ENCODE measurements around the gene SFR1.

Gene SFR1

GRCh38 chr10:104085801-104086400 is 36.1 kb upstream of the SFR1 start, which contains the start of gene COL17A1:
COL17A1 (minus strand) TSS chr10:104085880; CDS start chr10:104080673, 5,207 bp downstream.
- no peaks in the 10 kb centered on the region for H3K4me1 ChIP-seq (ENCODE audit: control insufficient read depth in 5 of 5, insufficient read depth in 5 of 5, low read length in 5 of 5)
- H3K9me3 ChIP-seq (ENCODE audit: control insufficient read depth in 5 of 5, low read length in 5 of 5) = no peaks in the 10 kb centered on the region
- no peak within 1 kb of the TSS for H3K27ac ChIP-seq (ENCODE audit: low read depth, low read length)
- no peaks in the 10 kb centered on the region for H3K36me3 ChIP-seq (ENCODE audit: control insufficient read depth in 5 of 5, insufficient read depth in 5 of 5, low read length in 5 of 5)
- no peak within 1 kb of the TSS for H3K4me3 ChIP-seq (ENCODE audit: low read depth in 1 of 5, low read length in 5 of 5)
- H3K9ac ChIP-seq (ENCODE audit: low read length in 5 of 5) = no peak within 1 kb of the TSS
- H3K27me3 ChIP-seq (ENCODE audit: control insufficient read depth in 5 of 5, insufficient read depth in 4 of 5, low read length in 5 of 5) = peaks cover 0 to 2% (median 0%) of the 10 kb centered on the region in 5 donors

DNA sequence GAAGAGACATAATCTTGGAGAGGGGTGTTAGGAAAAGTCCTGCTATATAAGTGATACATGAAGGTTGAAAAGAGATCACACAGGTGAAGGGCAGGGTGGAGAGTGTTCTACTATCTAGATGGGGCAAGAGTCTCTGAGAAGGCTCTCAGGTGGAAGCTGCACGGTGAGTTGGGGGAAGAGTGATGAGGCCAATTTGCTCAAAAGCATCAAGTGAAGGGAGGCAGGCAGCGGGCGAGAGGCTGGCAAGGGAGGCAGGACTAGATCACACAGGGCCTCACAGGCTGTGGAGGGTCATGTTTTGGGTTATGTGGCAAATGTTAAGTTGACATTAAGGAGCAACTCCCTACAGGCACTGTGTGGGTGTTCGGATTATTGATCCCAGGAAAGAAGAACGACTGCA is 33.7 kb upstream of the SFR1 start:
- Histone ChIP-seq H3K27me3 (ENCODE audit: control insufficient read depth in 5 of 5, insufficient read depth in 4 of 5, low read length in 5 of 5) (no peaks in the 10 kb centered on the region), H3K27ac (ENCODE audit: low read depth, low read length) (no peak overlapping the region), H3K36me3 (ENCODE audit: control insufficient read depth in 5 of 5, insufficient read depth in 5 of 5, low read length in 5 of 5) (no peaks in the 10 kb centered on the region), H3K4me3 (ENCODE audit: low read depth in 1 of 5, low read length in 5 of 5) (no peak overlapping the region), H3K9me3 (ENCODE audit: control insufficient read depth in 5 of 5, low read length in 5 of 5) (no peaks in the 10 kb centered on the region), H3K4me1 (ENCODE audit: control insufficient read depth in 5 of 5, insufficient read depth in 5 of 5, low read length in 5 of 5) (no peaks in the 10 kb centered on the region), H3K9ac (ENCODE audit: low read length in 5 of 5) (no peak overlapping the region)

DNA sequence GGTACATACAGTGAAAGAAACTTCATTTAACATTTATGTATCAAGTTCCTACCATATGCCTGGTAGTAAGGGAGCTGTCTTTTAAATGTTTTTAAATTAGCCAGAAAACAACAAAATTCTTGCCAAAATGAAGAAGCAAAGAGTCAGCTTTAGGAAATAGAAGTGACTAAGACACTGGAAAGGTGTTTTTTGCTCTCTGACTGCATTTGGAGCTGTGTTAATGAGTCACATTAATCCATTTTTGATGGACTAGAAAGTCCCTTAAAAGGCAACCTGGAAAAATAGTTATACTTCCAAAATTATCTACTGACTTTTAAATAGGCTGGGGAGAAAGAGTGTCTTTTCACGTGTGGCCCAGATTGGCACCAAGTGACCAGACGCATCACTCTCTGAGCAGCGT is 32.4 kb upstream of the SFR1 start:
- no peaks in the 10 kb centered on the region for H3K36me3 ChIP-seq (ENCODE audit: control insufficient read depth in 5 of 5, insufficient read depth in 5 of 5, low read length in 5 of 5)
- H3K27ac ChIP-seq (ENCODE audit: low read depth, low read length) = no peak overlapping the region
- no peaks in the 10 kb centered on the region for H3K4me1 ChIP-seq (ENCODE audit: control insufficient read depth in 5 of 5, insufficient read depth in 5 of 5, low read length in 5 of 5)
- H3K9me3 ChIP-seq (ENCODE audit: control insufficient read depth in 5 of 5, low read length in 5 of 5) = peaks cover 0 to 2% (median 0%) of the 10 kb centered on the region in 5 donors
- H3K27me3 ChIP-seq (ENCODE audit: control insufficient read depth in 5 of 5, insufficient read depth in 4 of 5, low read length in 5 of 5) = no peaks in the 10 kb centered on the region
- H3K9ac ChIP-seq (ENCODE audit: low read length in 5 of 5) = no peak overlapping the region
- H3K4me3 ChIP-seq (ENCODE audit: low read depth in 1 of 5, low read length in 5 of 5) = no peak overlapping the region

GRCh38 chr10:104090611-104091010 is 31.4 kb upstream of the SFR1 start:
- Histone ChIP-seq H3K27me3 (ENCODE audit: control insufficient read depth in 5 of 5, insufficient read depth in 4 of 5, low read length in 5 of 5) (no peaks in the 10 kb centered on the region), H3K36me3 (ENCODE audit: control insufficient read depth in 5 of 5, insufficient read depth in 5 of 5, low read length in 5 of 5) (no peaks in the 10 kb centered on the region), H3K4me3 (ENCODE audit: low read depth in 1 of 5, low read length in 5 of 5) (no peak overlapping the region), H3K9me3 (ENCODE audit: control insufficient read depth in 5 of 5, low read length in 5 of 5) (peaks cover 0 to 2% (median 0%) of the 10 kb centered on the region in 5 donors), H3K4me1 (ENCODE audit: control insufficient read depth in 5 of 5, insufficient read depth in 5 of 5, low read length in 5 of 5) (no peaks in the 10 kb centered on the region), H3K9ac (ENCODE audit: low read length in 5 of 5) (no peak overlapping the region), H3K27ac (ENCODE audit: low read depth, low read length) (no peak overlapping the region)

- H3K36me3 ChIP-seq (ENCODE audit: control insufficient read depth in 5 of 5, insufficient read depth in 5 of 5, low read length in 5 of 5) = no peaks in the 10 kb centered on the region
- H3K9ac ChIP-seq (ENCODE audit: low read length in 5 of 5) = no peak overlapping the region
- no peaks in the 10 kb centered on the region for H3K27me3 ChIP-seq (ENCODE audit: control insufficient read depth in 5 of 5, insufficient read depth in 4 of 5, low read length in 5 of 5)
- peaks cover 0 to 8% (median 0%) of the 10 kb centered on the region in 5 donors for H3K9me3 ChIP-seq (ENCODE audit: control insufficient read depth in 5 of 5, low read length in 5 of 5)
- H3K27ac ChIP-seq (ENCODE audit: low read depth, low read length) = no peak overlapping the region
- H3K4me1 ChIP-seq (ENCODE audit: control insufficient read depth in 5 of 5, insufficient read depth in 5 of 5, low read length in 5 of 5) = no peaks in the 10 kb centered on the region
- no peak overlapping the region for H3K4me3 ChIP-seq (ENCODE audit: low read depth in 1 of 5, low read length in 5 of 5)
Measured at GRCh38 chr10:104092749-104093148, 29.2 kb upstream of the SFR1 start.

DNA sequence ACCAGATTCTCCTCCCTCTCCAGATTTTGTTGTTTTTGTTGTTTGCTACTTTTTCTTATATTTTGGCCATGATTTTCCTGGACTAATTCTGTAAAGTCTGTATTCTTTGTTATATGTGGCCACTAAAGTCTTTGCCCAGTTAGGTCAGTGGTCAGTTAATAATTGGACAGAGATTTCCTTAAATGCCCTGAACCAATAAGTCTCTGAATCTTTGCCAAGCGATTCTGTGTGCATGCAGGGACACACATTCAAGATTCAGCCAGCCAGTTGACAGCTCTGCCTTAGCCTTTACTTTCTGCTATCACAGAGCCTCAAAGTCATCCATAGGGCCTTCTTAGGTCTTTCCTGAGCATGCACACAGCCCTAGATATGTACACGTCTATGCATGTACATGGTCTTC is 25.3 kb upstream of the SFR1 start:
- Histone ChIP-seq H3K9me3 (ENCODE audit: control insufficient read depth in 5 of 5, low read length in 5 of 5) (peaks cover 0 to 8% (median 0%) of the 10 kb centered on the region in 5 donors), H3K27me3 (ENCODE audit: control insufficient read depth in 5 of 5, insufficient read depth in 4 of 5, low read length in 5 of 5) (no peaks in the 10 kb centered on the region), H3K4me1 (ENCODE audit: control insufficient read depth in 5 of 5, insufficient read depth in 5 of 5, low read length in 5 of 5) (no peaks in the 10 kb centered on the region), H3K36me3 (ENCODE audit: control insufficient read depth in 5 of 5, insufficient read depth in 5 of 5, low read length in 5 of 5) (no peaks in the 10 kb centered on the region), H3K9ac (ENCODE audit: low read length in 5 of 5) (no peak overlapping the region), H3K4me3 (ENCODE audit: low read depth in 1 of 5, low read length in 5 of 5) (no peak overlapping the region), H3K27ac (ENCODE audit: low read depth, low read length) (no peak overlapping the region)

DNA sequence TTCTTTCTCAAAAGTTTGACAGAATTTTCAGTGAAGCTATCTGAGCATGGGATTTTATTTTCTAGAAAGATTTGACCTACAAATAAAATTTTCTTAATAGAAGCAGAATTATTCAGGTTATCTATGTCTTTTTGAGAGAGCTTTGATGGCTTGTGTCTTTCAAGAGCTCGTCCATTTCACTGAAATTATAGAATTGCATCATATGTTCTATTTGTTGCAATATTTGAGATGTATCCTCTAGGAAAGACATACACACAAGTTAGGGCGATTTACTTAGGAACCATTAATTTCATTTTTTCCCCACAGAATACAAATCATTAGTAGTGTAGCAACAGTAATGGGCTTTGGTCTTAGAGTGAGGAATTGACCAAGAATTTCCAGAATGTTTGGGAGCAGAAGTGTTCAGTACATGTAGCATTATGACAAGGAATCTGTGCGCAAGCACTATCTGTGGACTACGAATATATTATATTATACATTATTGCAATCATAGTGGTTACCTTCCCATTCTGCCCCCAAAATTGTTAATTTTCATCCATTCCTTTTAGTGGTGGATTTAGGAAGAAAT is 23.5 kb upstream of the SFR1 start:
- no peaks in the 10 kb centered on the region for H3K4me1 ChIP-seq (ENCODE audit: control insufficient read depth in 5 of 5, insufficient read depth in 5 of 5, low read length in 5 of 5)
- H3K27me3 ChIP-seq (ENCODE audit: control insufficient read depth in 5 of 5, insufficient read depth in 4 of 5, low read length in 5 of 5) = no peaks in the 10 kb centered on the region
- H3K9ac ChIP-seq (ENCODE audit: low read length in 5 of 5) = no peak overlapping the region
- H3K9me3 ChIP-seq (ENCODE audit: control insufficient read depth in 5 of 5, low read length in 5 of 5) = peaks cover 0 to 8% (median 0%) of the 10 kb centered on the region in 5 donors
- H3K4me3 ChIP-seq (ENCODE audit: low read depth in 1 of 5, low read length in 5 of 5) = no peak overlapping the region
- no peak overlapping the region for H3K27ac ChIP-seq (ENCODE audit: low read depth, low read length)
- H3K36me3 ChIP-seq (ENCODE audit: control insufficient read depth in 5 of 5, insufficient read depth in 5 of 5, low read length in 5 of 5) = no peaks in the 10 kb centered on the region

DNA sequence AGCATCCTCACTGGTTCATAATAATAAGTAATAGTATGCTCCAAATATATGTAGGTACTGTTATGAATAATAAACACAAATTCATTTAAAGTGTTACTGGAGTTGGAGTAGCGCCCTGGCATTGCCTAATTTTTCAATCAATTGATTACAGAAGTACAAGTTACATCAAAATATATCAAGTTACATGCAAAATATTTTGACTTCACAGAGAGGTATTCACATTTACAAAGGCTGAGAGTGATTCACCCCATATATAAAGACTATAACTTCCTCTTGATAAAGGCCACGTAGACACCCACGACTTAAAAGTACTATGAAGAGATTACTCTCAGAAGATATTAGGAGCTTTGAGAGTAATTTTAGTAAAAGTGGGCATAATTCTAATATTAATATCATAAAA is 22.7 kb upstream of the SFR1 start:
- Histone ChIP-seq H3K9me3 (ENCODE audit: control insufficient read depth in 5 of 5, low read length in 5 of 5) (peaks cover 0 to 8% (median 0%) of the 10 kb centered on the region in 5 donors), H3K9ac (ENCODE audit: low read length in 5 of 5) (no peak overlapping the region), H3K4me3 (ENCODE audit: low read depth in 1 of 5, low read length in 5 of 5) (no peak overlapping the region), H3K27me3 (ENCODE audit: control insufficient read depth in 5 of 5, insufficient read depth in 4 of 5, low read length in 5 of 5) (no peaks in the 10 kb centered on the region), H3K27ac (ENCODE audit: low read depth, low read length) (no peak overlapping the region), H3K36me3 (ENCODE audit: control insufficient read depth in 5 of 5, insufficient read depth in 5 of 5, low read length in 5 of 5) (no peaks in the 10 kb centered on the region), H3K4me1 (ENCODE audit: control insufficient read depth in 5 of 5, insufficient read depth in 5 of 5, low read length in 5 of 5) (no peaks in the 10 kb centered on the region)

- peaks cover 0 to 8% (median 0%) of the 10 kb centered on the region in 5 donors for H3K9me3 ChIP-seq (ENCODE audit: control insufficient read depth in 5 of 5, low read length in 5 of 5)
- no peak overlapping the region for H3K27ac ChIP-seq (ENCODE audit: low read depth, low read length)
- no peaks in the 10 kb centered on the region for H3K36me3 ChIP-seq (ENCODE audit: control insufficient read depth in 5 of 5, insufficient read depth in 5 of 5, low read length in 5 of 5)
- H3K4me3 ChIP-seq (ENCODE audit: low read depth in 1 of 5, low read length in 5 of 5) = no peak overlapping the region
- no peak overlapping the region for H3K9ac ChIP-seq (ENCODE audit: low read length in 5 of 5)
- H3K4me1 ChIP-seq (ENCODE audit: control insufficient read depth in 5 of 5, insufficient read depth in 5 of 5, low read length in 5 of 5) = no peaks in the 10 kb centered on the region
- no peaks in the 10 kb centered on the region for H3K27me3 ChIP-seq (ENCODE audit: control insufficient read depth in 5 of 5, insufficient read depth in 4 of 5, low read length in 5 of 5)
Measured at GRCh38 chr10:104099941-104100340, 22.0 kb upstream of the SFR1 start.

DNA sequence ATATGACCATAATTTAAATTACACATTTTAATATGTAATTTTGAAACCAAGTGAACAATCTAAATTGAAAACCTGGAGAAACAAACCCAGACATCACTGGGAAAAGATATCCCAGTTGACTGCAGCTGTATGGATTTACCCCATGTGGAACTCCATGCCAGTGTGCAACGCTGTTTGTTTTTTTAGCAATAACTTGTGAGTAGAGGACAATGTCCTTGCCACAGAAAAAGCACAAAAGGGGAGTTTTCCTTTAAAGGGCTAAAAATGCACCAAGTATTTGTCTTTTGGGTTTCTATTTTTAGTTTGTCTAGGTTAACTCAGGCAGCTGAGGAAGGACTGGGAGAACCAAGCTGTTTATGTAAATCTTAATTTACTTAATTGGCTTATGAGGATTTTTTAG is 21.2 kb upstream of the SFR1 start:
- no peak overlapping the region for H3K4me3 ChIP-seq (ENCODE audit: low read depth in 1 of 5, low read length in 5 of 5)
- H3K9me3 ChIP-seq (ENCODE audit: control insufficient read depth in 5 of 5, low read length in 5 of 5) = peaks cover 0 to 8% (median 0%) of the 10 kb centered on the region in 5 donors
- no peaks in the 10 kb centered on the region for H3K4me1 ChIP-seq (ENCODE audit: control insufficient read depth in 5 of 5, insufficient read depth in 5 of 5, low read length in 5 of 5)
- H3K9ac ChIP-seq (ENCODE audit: low read length in 5 of 5) = no peak overlapping the region
- H3K36me3 ChIP-seq (ENCODE audit: control insufficient read depth in 5 of 5, insufficient read depth in 5 of 5, low read length in 5 of 5) = no peaks in the 10 kb centered on the region
- no peak overlapping the region for H3K27ac ChIP-seq (ENCODE audit: low read depth, low read length)
- no peaks in the 10 kb centered on the region for H3K27me3 ChIP-seq (ENCODE audit: control insufficient read depth in 5 of 5, insufficient read depth in 4 of 5, low read length in 5 of 5)
